GM23248 (cell line): ENCODE data around the gene FAM169A.

Source experiments
- EZH2 ChIP-seq: fragments of 200-600 bp; sonication (generic); IDR thresholded peaks from 2 replicates; pipeline ENCODE4 v1.6.1; 2018; ENCODE audit warnings: antibody characterized with exemption, mild to moderate bottlenecking; ENCODE audit not compliant: insufficient read depth, poor library complexity, severe bottlenecking
- EZH2phosphoT487 ChIP-seq: fragments of 200-600 bp; sonication (generic); IDR thresholded peaks from 2 replicates; pipeline ENCODE4 v1.6.1; 2018; ENCODE audit warnings: antibody characterized with exemption, moderate library complexity, mild to moderate bottlenecking, low read depth; ENCODE audit not compliant: insufficient read depth

DNA sequence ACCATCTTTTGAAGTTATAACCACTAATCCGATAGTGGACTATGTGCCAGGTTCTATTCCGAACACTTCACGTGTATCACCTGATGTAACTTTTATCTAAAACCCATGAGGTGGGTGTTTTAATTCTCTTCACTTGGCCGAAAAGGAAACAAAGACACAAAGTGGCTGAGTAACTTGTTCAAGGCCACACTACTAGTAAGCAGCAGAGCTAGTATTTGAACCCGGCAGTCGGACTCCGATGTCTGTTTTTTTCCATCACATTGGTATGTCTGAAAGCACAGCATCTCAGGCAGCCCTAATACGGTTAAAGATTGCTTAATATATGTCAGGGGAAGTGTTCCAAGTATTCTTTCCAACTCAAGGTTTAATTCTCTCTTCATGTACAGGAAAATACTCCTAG lies 16.2 kb downstream of the FAM169A start:
- no peak for TF ChIP-seq EZH2
- TF ChIP-seq EZH2phosphoT487, result no peak
